A549 (cell line): ENCODE data around the gene CMTM3. TPM values are rescaled to one million over a fixed set of nuclear protein-coding genes. Genes with fewer than 3 reads are reported as not detected.

ENCODE experiments used
- ATAC-seq, 2 experiments: fragments of 200-7000 bp in 1 of 2; fragments of >200 bp in 1 of 2; cut with Nextera tagmentation in 1 of 2; cut with Tn5 transposase in 1 of 2; 3 replicates each; pipeline versions ENCODE4 v1.8.0 to v1.9.1; 2018 to 2020; ENCODE audit warnings: mild to moderate bottlenecking in 1 of 2, moderate library complexity in 1 of 2
- CTCF ChIA-PET: fragments of 300-600 bp; sonication (Branson Sonifier 250); formaldehyde crosslinking; extraction: SDS; loops from one replicate; lab custom pipeline; 2021; ENCODE audit warnings: antibody characterized with exemption, inconsistent platforms; lab: Yijun Ruan, JAX
- POLR2A ChIA-PET: fragments of 350-600 bp; formaldehyde crosslinking; extraction: SDS; loops from one replicate; lab custom pipeline; 2021; ENCODE audit warnings: antibody characterized with exemption, inconsistent platforms; lab: Yijun Ruan, JAX
- DNase-seq, 2 experiments: peaks; one replicate each; pipeline versions ENCODE4 v3.0.0 to v3.0.0-alpha.2; 2011 to 2016; ENCODE audit warnings: low read depth in 1 of 2, low spot score in 1 of 2
- FAIRE-seq: peaks from 2 replicates; lab custom pipeline; 2011; peaks lifted over from hg19 to GRCh38; lab: Jason Lieb, UNC
- H3K27ac ChIP-seq, 2 experiments: fragments of >200 bp; sonication (Bioruptor Twin); formaldehyde crosslinking; 3 replicates each; pipeline ENCODE4 v1.5.1; 2016 to 2017
- H3K4me1 ChIP-seq: fragments of >200 bp; sonication (Bioruptor Twin); formaldehyde crosslinking; 3 replicates; pipeline ENCODE4 v1.6.1; 2016
- H3K4me2 ChIP-seq: fragments of >200 bp; sonication (Bioruptor Twin); formaldehyde crosslinking; 3 replicates; pipeline ENCODE4 v1.6.1; 2016
- H3K4me3 ChIP-seq: fragments of >200 bp; sonication (Bioruptor Twin); formaldehyde crosslinking; 3 replicates; pipeline ENCODE4 v1.5.1; 2016
- H3K9me3 ChIP-seq: fragments of >200 bp; sonication (Bioruptor Twin); formaldehyde crosslinking; 3 replicates; pipeline ENCODE4 v1.6.1; 2016
- BCL3 ChIP-seq: fragments of >200 bp; sonication (Bioruptor Twin); formaldehyde crosslinking; IDR thresholded peaks from 3 replicates; pipeline ENCODE4 v1.6.1; 2016
- BHLHE40 ChIP-seq: IDR thresholded peaks from 2 replicates; pipeline ENCODE4 v1.6.1; 2012; ENCODE audit warnings: low read depth, low read length, inconsistent platforms
- CBX2 ChIP-seq: fragments of 200-600 bp; sonication (generic); IDR thresholded peaks from 2 replicates; pipeline ENCODE4 v1.6.1; 2016; ENCODE audit warnings: low read depth, mild to moderate bottlenecking, borderline replicate concordance
- EHF ChIP-seq: fragments of 250-450 bp; sonication (Bioruptor Pico); IDR thresholded peaks from 2 replicates; pipeline ENCODE4 v1.5.0; 2020; ENCODE audit warnings: mild to moderate bottlenecking
- ESRRA ChIP-seq: fragments of 150-350 bp; IDR thresholded peaks from 2 replicates; pipeline ENCODE4 v1.6.1; 2014; ENCODE audit warnings: mild to moderate bottlenecking, low read length, borderline replicate concordance
- GATA3 ChIP-seq: IDR thresholded peaks from 2 replicates; pipeline ENCODE4 v1.6.1; 2012; ENCODE audit warnings: borderline replicate concordance
- HDAC2 ChIP-seq: fragments of 200-600 bp; sonication (generic); IDR thresholded peaks from 2 replicates; pipeline ENCODE4 v1.6.1; 2016
- HMGXB4 ChIP-seq: fragments of 250-450 bp; sonication (Bioruptor Pico); IDR thresholded peaks from 2 replicates; pipeline ENCODE4 v1.5.0; 2021; ENCODE audit warnings: mild to moderate bottlenecking, moderate library complexity, borderline replicate concordance
- HOXB5 ChIP-seq: fragments of 250-450 bp; sonication (Bioruptor Pico); IDR thresholded peaks from 2 replicates; pipeline ENCODE4 v1.5.0; 2020; ENCODE audit warnings: mild to moderate bottlenecking, moderate library complexity
- JUN ChIP-seq, 2 experiments: fragments of >200 bp; sonication (Bioruptor Twin); formaldehyde crosslinking; IDR thresholded peaks; 2 replicates in 1 of 2; 3 replicates in 1 of 2; pipeline ENCODE4 v1.6.1; 2016 to 2017
- KDM1A ChIP-seq: fragments of 200-600 bp; sonication (generic); IDR thresholded peaks from 2 replicates; pipeline ENCODE4 v1.6.1; 2016; ENCODE audit warnings: low read depth, mild to moderate bottlenecking
- KDM5A ChIP-seq: fragments of 200-600 bp; sonication (generic); IDR thresholded peaks from 2 replicates; pipeline ENCODE4 v1.6.1; 2016; ENCODE audit warnings: antibody characterized with exemption, mild to moderate bottlenecking
- MAFK ChIP-seq: fragments of 450-650 bp; IDR thresholded peaks from 2 replicates; pipeline ENCODE4 v1.6.1; 2014; ENCODE audit not compliant: partially characterized antibody
- NFE2L2 ChIP-seq: fragments of 150-350 bp; conservative IDR thresholded peaks from 2 replicates; pipeline ENCODE4 v1.6.1; 2014; ENCODE audit warnings: low read length
- POLR2A ChIP-seq: IDR thresholded peaks from 2 replicates; pipeline ENCODE4 v1.6.1; 2012; ENCODE audit warnings: mild to moderate bottlenecking, low read length
- POLR2AphosphoS2 ChIP-seq: conservative IDR thresholded peaks from 2 replicates; pipeline ENCODE4 v1.6.1; 2012; ENCODE audit warnings: low read length, improper control_type of control experiment, inconsistent platforms
- RAD21 ChIP-seq, 2 experiments: fragments of >200 bp in 1 of 2; sonication (Bioruptor Twin) in 1 of 2; formaldehyde crosslinking in 1 of 2; IDR thresholded peaks in 1 of 2; conservative IDR thresholded peaks in 1 of 2; 2 replicates in 1 of 2; 3 replicates in 1 of 2; pipeline ENCODE4 v1.6.1; 2012 to 2018; ENCODE audit warnings: inconsistent platforms in 1 of 2
- RARB ChIP-seq: fragments of 250-450 bp; sonication (Bioruptor Pico); IDR thresholded peaks from 2 replicates; pipeline ENCODE4 v1.8.0; 2021; ENCODE audit warnings: mild to moderate bottlenecking, moderate library complexity
- RNF2 ChIP-seq: fragments of 200-600 bp; sonication (generic); IDR thresholded peaks from 2 replicates; pipeline ENCODE4 v1.6.1; 2016; ENCODE audit warnings: low read depth, mild to moderate bottlenecking, antibody characterized with exemption, moderate library complexity, borderline replicate concordance
- SMC3 ChIP-seq: fragments of >200 bp; sonication (Bioruptor Twin); formaldehyde crosslinking; IDR thresholded peaks from 3 replicates; pipeline ENCODE4 v1.6.1; 2018; ENCODE audit warnings: inconsistent platforms
- SREBF2 ChIP-seq: fragments of 450-650 bp; IDR thresholded peaks from 2 replicates; pipeline ENCODE4 v1.6.1; 2014; ENCODE audit warnings: mild to moderate bottlenecking, moderate library complexity
- ZC3H11A ChIP-seq: fragments of 450-650 bp; IDR thresholded peaks from 2 replicates; pipeline ENCODE4 v1.6.1; 2014; ENCODE audit warnings: antibody characterized with exemption, mild to moderate bottlenecking
- ZSCAN20 ChIP-seq: fragments of 250-450 bp; sonication (Bioruptor Pico); IDR thresholded peaks from 2 replicates; pipeline ENCODE4 v1.8.0; 2022; ENCODE audit warnings: mild to moderate bottlenecking, moderate library complexity
- WGBS: methylation state at CpG from one replicate; pipeline ENCODE4 v1.1.6; 2017; ENCODE audit errors: missing lambda C conversion rate; 5-methylcytosine and 5-hydroxymethylcytosine counted together
- polyA minus RNA-seq: library from RNA; depleted of rRNA, polyadenylated mRNA; stranded (reverse); fragments of >200 nt; gene quantifications from 2 replicates; pipeline ENCODE4 v1.2.3, GENCODE V29; 2011; rRNA and poly(A)+ RNA removed
- polyA plus RNA-seq, 4 experiments: library from polyadenylated mRNA; depleted of rRNA in 3 of 4; stranded (reverse); fragments of >200 nt; fragmentation: RNase III in 1 of 4; extraction: RNeasy Plus Mini Kit Qiagen cat#74134 plus additional on column Dnase treatment in 1 of 4; gene quantifications; 2 replicates in 3 of 4; 3 replicates in 1 of 4; pipeline ENCODE4 v1.2.3, GENCODE V29; 2011 to 2017
- TF ChIP-seq, protein P1 (sequence below): fragments of >200 bp; sonication (Bioruptor Twin); formaldehyde crosslinking; IDR thresholded peaks from 3 replicates; pipeline ENCODE4 v1.5.1; 2016
- TF ChIP-seq, protein P2 (sequence below): IDR thresholded peaks from 2 replicates; pipeline ENCODE4 v1.6.1; 2012
- TF ChIP-seq, protein P3 (sequence below): IDR thresholded peaks from 2 replicates; pipeline ENCODE4 v1.6.1; 2012
- TF ChIP-seq, protein P4 (sequence below): fragments of 150-350 bp; IDR thresholded peaks from 2 replicates; pipeline ENCODE4 v1.6.1; 2014; ENCODE audit warnings: low read depth, mild to moderate bottlenecking, low read length

The CMTM3 gene, protein sequence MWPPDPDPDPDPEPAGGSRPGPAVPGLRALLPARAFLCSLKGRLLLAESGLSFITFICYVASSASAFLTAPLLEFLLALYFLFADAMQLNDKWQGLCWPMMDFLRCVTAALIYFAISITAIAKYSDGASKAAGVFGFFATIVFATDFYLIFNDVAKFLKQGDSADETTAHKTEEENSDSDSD
- 33.9 and 36.1 TPM in 2 replicates for polyA plus RNA-seq (2011; rRNA removed)
- polyA plus RNA-seq (2012; cell fraction: cytosol; rRNA removed): 56.7 and 77.4 TPM in 2 replicates
- 64.2 and 71.5 TPM in 2 replicates for polyA plus RNA-seq (2012; cell fraction: nucleus; rRNA removed)
- 36.0 to 45.9 TPM (median 37.2 TPM) in 3 replicates for polyA plus RNA-seq (2017; fragmentation: RNase III; extraction: RNeasy Plus Mini Kit Qiagen cat#74134 plus additional on column Dnase treatment)
- 44.8 and 46.3 TPM in 2 replicates for polyA minus RNA-seq

DNA sequence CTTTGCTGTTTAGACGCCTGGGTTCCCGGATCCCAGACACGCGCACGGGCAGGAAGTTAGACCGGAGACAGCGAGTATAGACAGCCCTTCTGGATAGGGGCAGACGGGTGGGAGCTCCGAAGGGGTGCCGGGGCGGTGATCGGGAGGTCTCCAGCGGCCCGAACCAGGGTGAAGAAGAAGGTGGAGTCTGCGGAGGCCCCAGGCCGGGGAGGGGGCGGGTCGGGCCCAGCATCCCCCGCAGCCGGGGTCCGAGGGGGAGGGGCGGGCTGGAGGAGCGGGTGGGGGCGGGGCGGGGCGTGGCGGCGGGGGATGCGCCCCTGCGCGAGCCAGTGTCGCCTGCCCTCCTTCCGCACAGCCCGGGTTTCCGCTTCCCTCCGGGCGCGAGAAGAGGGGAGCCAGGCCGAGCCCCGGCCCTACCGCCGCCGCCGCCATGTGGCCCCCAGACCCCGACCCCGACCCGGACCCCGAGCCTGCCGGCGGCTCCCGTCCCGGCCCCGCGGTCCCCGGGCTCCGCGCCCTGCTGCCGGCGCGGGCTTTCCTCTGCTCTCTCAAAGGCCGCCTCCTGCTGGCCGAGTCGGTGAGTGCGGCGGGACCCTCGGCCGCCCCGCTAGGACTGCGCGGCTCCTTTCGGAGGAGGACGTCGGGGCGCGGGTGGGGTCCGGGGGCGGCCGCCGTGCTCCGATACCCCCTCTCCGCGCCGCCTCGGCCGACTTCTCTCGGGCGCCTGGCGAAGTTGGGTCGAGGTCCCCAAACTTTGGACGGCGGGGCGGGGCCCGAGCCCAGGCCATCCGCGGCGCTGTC lies at the start of gene CMTM3:
Gene CMTM3 (plus strand): TSS at position 329 of the 801 bp plus-strand sequence. CDS start 102 bp downstream, at position 431.
- Histone ChIP-seq H3K4me3 (peak within 1 kb of the TSS; percentile 86), H3K9me3 (no peaks in the 10 kb centered on the region), H3K4me2 (peak within 1 kb of the TSS; percentile 80), H3K4me1 (peaks cover 32% of the 10 kb centered on the region), H3K27ac (peak within 1 kb of the TSS; percentile 99)
- ChIA-PET POLR2A (interaction anchor here (0.9 to 2.5 kb wide), 7 partner anchors 35 to 198 kb away, joined by 3 to 13 read pairs (median 6); partner anchors contain the start of gene CKLF), CTCF (interaction anchor here (0.5 to 1.9 kb wide), 23 partner anchors 13 to 249 kb away, joined by 3 to 11 read pairs (median 3); partner anchors contain the start of gene CMTM2)
- TF ChIP-seq HOXB5 (CRISPR knock-in tag) (no peak), POLR2AphosphoS2 (no peak), GATA3 (no peak), KDM5A (no peak), CBX2 (no peak), JUN (IDR thresholded peaks at IDR 0.05) (peak; percentile 43 to 88; a peak in 4 of 5 replicates), RARB (CRISPR knock-in tag) (no peak), HDAC2 (no peak), SMC3 (peak; percentile 78), NFE2L2 (no peak), EHF (CRISPR knock-in tag) (no peak), POLR2A (peak; percentile 44), RAD21 (conservative IDR thresholded peaks at IDR 0.05 in 1 of 2, IDR thresholded peaks at IDR 0.05 in 1 of 2) (peak; percentile 46 to 75), ZSCAN20 (CRISPR knock-in tag) (peak; percentile 71; the same call in 1 of the 2 replicates), ZC3H11A (no peak), ESRRA (no peak)
- TF ChIP-seq, protein P1, sequence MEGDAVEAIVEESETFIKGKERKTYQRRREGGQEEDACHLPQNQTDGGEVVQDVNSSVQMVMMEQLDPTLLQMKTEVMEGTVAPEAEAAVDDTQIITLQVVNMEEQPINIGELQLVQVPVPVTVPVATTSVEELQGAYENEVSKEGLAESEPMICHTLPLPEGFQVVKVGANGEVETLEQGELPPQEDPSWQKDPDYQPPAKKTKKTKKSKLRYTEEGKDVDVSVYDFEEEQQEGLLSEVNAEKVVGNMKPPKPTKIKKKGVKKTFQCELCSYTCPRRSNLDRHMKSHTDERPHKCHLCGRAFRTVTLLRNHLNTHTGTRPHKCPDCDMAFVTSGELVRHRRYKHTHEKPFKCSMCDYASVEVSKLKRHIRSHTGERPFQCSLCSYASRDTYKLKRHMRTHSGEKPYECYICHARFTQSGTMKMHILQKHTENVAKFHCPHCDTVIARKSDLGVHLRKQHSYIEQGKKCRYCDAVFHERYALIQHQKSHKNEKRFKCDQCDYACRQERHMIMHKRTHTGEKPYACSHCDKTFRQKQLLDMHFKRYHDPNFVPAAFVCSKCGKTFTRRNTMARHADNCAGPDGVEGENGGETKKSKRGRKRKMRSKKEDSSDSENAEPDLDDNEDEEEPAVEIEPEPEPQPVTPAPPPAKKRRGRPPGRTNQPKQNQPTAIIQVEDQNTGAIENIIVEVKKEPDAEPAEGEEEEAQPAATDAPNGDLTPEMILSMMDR: peak; percentile 88
- TF ChIP-seq, protein P2, sequence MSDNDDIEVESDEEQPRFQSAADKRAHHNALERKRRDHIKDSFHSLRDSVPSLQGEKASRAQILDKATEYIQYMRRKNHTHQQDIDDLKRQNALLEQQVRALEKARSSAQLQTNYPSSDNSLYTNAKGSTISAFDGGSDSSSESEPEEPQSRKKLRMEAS: no peak; the same call in none of the 2 replicates
- ATAC-seq (peak; percentile 66 to 74), FAIRE-seq (no peak), DNase-seq (peak; percentile 67 to 70)
- 1% methylated on average over 20 of the region's 96 CpGs for WGBS

GRCh38 chr16:66560107-66560506 lies 44.4 kb upstream of the CMTM3 start:
- 90% methylated on average over 1 of the region's 1 CpG for WGBS
- H3K4me2 ChIP-seq: no peak overlapping the region
- H3K9me3 ChIP-seq: no peaks in the 10 kb centered on the region
- no peak for ATAC-seq
- H3K4me3 ChIP-seq: no peak overlapping the region
- no peak for FAIRE-seq
- H3K27ac ChIP-seq: no peak overlapping the region
- TF ChIP-seq ESRRA (no peak), HMGXB4 (CRISPR knock-in tag) (no peak), BCL3 (no peak), MAFK (no peak), ZC3H11A (no peak), BHLHE40 (no peak), POLR2AphosphoS2 (no peak), KDM1A (no peak), RNF2 (no peak), SREBF2 (no peak)
- TF ChIP-seq, protein P3, sequence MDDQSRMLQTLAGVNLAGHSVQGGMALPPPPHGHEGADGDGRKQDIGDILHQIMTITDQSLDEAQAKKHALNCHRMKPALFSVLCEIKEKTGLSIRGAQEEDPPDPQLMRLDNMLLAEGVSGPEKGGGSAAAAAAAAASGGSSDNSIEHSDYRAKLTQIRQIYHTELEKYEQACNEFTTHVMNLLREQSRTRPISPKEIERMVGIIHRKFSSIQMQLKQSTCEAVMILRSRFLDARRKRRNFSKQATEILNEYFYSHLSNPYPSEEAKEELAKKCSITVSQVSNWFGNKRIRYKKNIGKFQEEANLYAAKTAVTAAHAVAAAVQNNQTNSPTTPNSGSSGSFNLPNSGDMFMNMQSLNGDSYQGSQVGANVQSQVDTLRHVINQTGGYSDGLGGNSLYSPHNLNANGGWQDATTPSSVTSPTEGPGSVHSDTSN: no peak
- TF ChIP-seq, protein P4, sequence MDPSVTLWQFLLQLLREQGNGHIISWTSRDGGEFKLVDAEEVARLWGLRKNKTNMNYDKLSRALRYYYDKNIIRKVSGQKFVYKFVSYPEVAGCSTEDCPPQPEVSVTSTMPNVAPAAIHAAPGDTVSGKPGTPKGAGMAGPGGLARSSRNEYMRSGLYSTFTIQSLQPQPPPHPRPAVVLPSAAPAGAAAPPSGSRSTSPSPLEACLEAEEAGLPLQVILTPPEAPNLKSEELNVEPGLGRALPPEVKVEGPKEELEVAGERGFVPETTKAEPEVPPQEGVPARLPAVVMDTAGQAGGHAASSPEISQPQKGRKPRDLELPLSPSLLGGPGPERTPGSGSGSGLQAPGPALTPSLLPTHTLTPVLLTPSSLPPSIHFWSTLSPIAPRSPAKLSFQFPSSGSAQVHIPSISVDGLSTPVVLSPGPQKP: no peak
- no peaks in the 10 kb centered on the region for H3K4me1 ChIP-seq
- no peak for DNase-seq
- POLR2A ChIA-PET: no interaction called here
- CTCF ChIA-PET: interaction anchor here (0.8 to 2.6 kb wide), 2 partner anchors 8 to 30 kb away, joined by 3 to 7 read pairs; partner anchors contain the start of gene CKLF
